HG02571 (cell line): Measurements from ENCODE around the gene EXOC8.
"Not testable (repeated sequence)": the region's sequence is repeated elsewhere in the genome, so short reads cannot be mapped to it uniquely, and the experiment has no call there.

Experiments
- ATAC-seq: cut with Tn5 transposase; IDR thresholded peaks from one replicate; pipeline ENCODE4 v1.9.1; 2021; ENCODE audit warnings: mild to moderate bottlenecking, moderate library complexity; ENCODE audit not compliant: unreplicated experiment

EXOC8 gene

DNA sequence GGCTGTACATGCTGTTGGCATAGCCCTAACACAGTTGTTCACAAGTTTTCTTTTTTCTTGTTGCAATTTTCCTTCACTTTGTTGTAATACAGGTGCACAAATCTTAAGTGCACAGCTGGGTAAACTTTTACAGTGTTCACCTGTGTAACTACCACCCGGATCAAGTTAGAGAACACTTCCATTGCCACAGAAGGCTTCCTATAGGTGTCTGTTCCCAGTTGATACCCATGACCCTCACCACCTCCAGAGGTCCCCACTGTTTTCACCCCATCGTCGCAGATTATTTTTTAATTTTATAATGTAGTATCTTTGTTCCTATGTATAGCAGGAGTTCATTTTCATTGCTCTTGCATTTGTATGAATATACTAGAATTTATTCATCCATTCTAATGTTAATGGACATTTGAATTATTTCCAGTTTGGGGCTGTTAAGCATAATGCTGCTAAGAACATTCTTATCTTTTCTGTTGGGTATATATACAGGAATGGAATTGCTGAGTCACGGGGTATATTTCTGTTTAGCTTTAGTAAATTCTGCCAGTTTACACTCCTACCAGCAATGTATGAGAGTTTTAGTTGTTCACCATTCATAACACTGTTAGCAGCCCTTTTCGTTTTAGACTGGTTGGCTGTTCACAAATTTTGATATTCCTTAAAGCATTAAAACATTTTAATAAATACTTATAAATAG is 16.8 kb upstream of the EXOC8 start:
- ATAC-seq: no peak

DNA sequence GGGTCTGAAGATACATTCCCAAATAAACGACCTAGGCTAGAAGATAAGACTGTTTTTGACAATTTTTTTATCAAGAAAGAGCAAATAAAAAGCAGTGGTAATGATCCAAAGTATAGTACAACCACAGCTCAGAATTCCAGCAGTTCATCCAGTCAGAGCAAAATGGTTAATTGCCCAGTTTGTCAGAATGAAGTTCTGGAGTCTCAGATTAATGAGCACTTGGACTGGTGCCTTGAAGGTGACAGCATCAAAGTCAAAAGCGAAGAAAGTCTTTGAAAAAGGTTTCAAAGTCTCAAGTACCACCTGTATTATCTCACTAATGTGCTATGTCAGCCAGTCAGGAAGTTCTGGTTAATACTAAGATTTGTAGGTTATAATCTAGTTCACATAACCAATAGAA is 15.4 kb upstream of the EXOC8 start:
- no peak for ATAC-seq

GRCh38 chr1:231351816-231352215 is 14.2 kb upstream of the EXOC8 start:
- ATAC-seq: no peak

GRCh38 chr1:231348856-231349255 is 11.2 kb upstream of the EXOC8 start:
- not testable (repeated sequence) for ATAC-seq

- no peak for ATAC-seq
Observed at GRCh38 chr1:231348442-231348841, 10.8 kb upstream of the EXOC8 start.

DNA sequence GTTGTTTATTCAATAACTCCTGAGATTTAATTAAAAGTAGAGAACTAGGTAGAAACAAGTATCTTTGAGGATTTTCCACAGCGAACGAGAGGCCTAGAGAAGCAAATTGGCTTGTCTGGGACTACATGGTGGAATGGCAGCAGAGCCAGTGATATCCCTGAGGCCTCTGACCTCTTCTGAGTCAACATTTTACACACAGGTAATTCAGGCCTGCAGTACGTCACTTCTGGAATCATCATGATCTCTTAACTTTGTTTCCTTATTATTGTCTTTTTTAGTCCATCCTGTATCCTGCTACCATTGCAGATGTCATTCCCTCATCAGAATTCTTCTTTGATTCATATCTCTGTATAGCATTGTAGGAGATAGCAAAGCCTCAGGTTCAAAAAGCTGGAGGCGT is 10.3 kb upstream of the EXOC8 start:
- no peak for ATAC-seq

- ATAC-seq: no peak
Observed at GRCh38 chr1:231340328-231341013, 2.8 kb upstream of the EXOC8 start.

DNA sequence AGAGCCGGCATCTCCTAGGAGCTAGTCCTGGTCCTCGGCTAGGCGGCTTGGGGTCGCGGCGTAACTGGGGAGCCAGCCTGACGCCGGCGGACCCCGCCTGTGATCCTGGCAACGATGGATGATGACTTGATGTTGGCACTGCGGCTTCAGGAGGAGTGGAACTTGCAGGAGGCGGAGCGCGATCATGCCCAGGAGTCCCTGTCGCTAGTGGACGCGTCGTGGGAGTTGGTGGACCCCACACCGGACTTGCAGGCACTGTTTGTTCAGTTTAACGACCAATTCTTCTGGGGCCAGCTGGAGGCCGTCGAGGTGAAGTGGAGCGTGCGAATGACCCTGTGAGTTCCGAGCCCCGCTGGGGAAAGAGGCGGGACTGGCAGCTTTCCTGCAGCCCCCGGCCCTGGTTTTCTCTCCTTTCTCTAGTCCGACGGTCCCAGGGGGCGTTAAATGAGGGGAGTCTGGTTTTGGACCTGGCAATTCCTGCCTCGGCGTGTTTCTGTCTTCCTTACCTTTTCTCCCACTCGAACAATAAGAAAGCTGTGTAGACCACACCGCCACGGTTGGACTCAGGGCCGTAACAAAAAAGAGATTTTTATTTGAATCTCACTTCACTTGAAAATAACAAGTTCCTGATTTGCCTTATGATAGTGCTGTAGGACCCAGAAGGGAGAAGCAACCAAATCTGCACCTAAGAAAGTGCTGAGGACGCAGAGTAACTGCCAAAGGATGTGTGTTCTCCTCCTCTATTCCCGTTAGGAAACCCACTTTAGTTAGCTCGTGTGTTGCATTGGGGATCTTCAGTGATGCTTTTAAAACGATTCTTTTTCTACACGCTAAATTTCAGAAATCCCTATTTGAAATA is 847 bp upstream of the EXOC8 start, which contains the start of gene SPRTN:
Gene SPRTN, plus strand, starts transcription at position 24 of the 859 bp plus-strand sequence. Its CDS starts 91 bp downstream, at position 115.
- peak; percentile 1 for ATAC-seq

- peak; percentile 19 for ATAC-seq
Observed at GRCh38 chr1:231337043-231337471, 595 bp downstream of the EXOC8 start.

DNA sequence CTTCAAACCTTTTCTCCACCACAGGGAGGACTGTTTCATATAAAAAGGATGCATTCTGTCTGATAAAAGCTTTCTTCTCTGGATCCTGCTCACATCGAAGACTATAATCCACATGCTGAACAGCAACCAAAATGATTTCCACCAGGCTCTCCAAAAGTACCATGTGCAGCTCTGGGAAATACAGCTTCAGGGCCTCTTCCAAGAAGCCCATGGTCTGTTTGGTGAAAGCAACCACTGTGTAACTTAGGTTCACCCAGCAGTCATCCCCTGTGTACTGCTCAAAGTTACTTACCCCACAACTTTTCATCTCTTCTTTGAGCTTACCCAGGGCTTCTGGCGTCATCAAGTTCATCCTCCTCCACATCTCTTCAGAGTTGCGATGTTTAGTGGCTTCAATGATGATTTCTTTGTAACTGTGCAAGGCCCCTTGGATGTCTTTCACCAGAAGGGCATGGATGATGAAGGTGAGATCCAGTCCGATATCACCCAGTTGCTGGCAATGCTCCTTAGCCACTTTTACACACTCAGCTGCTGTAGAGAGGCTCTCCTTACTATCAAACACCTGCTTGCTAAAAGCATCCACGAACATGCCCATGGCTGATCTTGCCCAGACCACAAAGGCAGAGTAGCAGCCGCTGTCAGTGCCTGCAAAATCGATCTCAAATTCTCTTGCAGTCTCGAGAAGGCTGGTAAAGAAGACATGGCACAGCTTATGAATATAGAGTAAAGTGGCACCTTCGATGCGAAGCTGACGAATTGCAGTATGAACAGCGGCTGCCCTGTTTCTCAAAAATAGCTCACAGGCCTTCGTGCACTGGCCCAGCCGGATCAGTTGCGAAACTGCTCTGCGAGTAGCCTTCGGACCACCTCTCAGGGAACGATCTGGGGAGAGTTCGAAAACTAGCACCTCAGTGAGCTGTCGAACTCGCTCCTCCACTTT is 1.7 kb downstream of the EXOC8 start:
- ATAC-seq: no peak

- ATAC-seq: no peak
Observed at GRCh38 chr1:231334952-231335351, 2.7 kb downstream of the EXOC8 start.

- ATAC-seq: no peak
Observed at GRCh38 chr1:231334079-231334666, 3.5 kb downstream of the EXOC8 start.

DNA sequence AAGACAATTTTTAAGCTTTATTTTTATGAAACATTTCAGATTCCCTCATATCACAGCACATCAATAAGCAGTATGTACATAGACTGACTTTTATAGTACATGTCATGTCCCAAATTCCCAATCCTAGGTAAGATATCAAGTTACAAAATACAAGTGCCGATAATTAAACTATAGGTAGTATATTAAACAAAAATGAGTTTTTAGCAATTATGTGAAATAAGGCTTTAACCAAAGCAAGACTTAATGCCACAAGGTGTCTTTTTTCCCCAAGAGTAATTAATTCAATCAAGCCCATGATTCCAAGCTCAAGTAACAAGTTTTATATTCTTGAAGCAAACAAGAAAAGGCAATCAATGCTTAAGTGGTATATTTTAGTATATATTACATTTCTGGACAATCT is 4.9 kb downstream of the EXOC8 start:
- no peak for ATAC-seq

GRCh38 chr1:231329483-231329882 is 8.2 kb downstream of the EXOC8 start:
- no peak for ATAC-seq

GRCh38 chr1:231327617-231328016 is 10.0 kb downstream of the EXOC8 start:
- ATAC-seq: no peak

GRCh38 chr1:231326248-231326647 is 11.4 kb downstream of the EXOC8 start:
- no peak for ATAC-seq

GRCh38 chr1:231324660-231325059 is 13.0 kb downstream of the EXOC8 start:
- ATAC-seq: no peak

DNA sequence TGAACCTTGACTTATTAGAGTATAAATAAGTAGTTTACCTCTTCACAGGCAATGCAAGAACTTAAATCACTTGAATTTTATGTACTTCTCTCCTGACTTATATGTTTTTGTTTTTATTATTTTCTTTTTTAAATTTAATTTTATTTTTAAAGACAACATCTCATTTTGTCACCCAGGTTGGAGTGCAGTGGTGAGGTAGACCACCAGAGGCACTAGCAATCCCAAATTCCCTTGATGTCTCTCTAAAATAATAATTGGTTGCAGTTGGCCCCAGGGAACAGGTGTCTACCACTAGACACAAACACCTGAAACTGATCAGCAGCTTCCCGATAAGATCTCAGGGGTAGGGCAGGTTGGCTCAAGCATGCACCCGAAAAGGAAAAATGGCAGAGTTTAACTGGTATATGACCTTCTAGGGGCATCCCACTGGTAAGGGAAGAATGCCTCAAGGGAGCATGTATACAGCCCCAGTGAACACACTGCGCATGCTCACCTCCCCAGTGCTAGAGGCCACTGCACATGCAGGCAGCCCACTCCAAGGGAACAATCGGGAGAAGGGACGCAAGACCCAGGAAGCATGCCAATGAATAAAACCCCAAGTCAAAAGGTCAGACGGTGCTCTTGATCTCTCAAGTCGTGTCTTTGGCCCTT is 14.6 kb downstream of the EXOC8 start:
- no peak for ATAC-seq

- no peak for ATAC-seq
Observed at GRCh38 chr1:231319080-231319479, 18.6 kb downstream of the EXOC8 start.

DNA sequence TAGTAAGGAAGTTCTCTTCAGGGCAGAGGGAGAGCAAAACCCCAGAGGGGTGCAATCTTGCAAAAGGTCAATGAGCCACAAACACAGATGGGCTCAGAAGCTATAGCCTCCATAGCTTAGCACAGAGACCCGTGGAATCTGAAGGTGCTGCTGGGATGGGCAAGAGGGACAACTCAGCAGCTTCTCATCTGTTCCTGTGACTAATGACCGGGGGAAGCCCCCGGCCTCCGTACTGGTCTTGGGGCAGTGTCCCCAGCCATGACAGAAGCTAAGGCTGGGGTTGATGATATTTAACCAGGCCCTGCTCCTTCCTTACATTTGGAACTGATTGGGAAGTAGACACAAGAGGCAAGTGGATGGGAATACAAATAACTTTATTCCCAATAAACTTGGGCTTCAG is 19.1 kb downstream of the EXOC8 start:
- no peak for ATAC-seq
